Bone marrow (tissue), 2 donors: ENCODE measurements around the gene TMEM178B.
"Not testable (repeated sequence)": the region's sequence is repeated elsewhere in the genome, so short reads cannot be mapped to it uniquely, and the experiment has no call there.

Source experiments
- DNase-seq, 2 donors: peaks; one replicate each; lab custom pipeline; 2025; lab: John Stamatoyannopoulos, UW

TMEM178B gene

GRCh38 chr7:141390339-141390738, 316.5 kb downstream of the TMEM178B start:
- no peak for DNase-seq

DNA sequence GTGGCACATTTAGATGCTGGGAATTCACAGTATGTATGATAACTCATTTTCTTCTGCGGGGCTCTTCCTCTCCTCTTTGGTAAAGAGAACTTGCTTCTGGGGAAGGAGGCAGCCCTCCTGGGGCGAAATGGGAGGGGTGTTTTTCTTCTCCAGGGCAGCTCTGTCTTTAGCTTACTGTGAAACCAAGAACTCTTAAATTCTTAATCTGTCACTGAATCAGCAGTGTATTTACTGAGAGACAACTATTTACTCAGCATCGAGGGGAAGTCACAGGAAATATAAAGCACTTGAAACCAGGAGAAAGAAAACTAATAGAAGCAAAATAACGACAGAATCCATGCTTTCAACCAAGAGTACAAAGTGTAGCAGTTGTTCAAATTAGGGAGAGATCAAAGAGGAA, 319.2 kb downstream of the TMEM178B start:
- DNase-seq, result no peak

- DNase-seq, result no peak
Measured at GRCh38 chr7:141397236-141398163, 323.6 kb downstream of the TMEM178B start.

GRCh38 chr7:141400356-141400755, 326.5 kb downstream of the TMEM178B start:
- DNase-seq, result no peak

GRCh38 chr7:141402277-141402996, 328.6 kb downstream of the TMEM178B start:
- DNase-seq, result no peak

DNA sequence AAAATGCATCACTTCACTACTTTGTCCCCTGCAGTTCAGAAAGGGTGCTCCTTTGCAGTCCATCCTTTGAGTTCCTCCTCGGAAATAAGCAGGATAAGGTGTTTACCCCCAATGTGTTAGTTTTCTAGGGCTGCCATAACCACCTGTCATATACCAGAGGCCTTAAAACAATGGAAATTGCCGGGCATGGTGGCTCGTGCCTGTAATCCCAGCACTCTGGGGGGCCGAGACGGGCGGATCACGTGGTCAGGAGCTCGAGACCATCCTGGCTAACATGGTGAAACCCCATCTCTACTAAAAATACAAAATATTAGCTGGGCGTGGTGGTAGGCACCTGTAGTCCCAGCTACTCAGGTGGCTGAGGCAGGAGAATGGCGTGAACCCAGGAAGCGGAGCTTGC, 330.0 kb downstream of the TMEM178B start:
- DNase-seq, result not testable (repeated sequence)

- no peak for DNase-seq
Measured at GRCh38 chr7:141406347-141406746, 332.5 kb downstream of the TMEM178B start.

- DNase-seq, result no peak
Measured at GRCh38 chr7:141407893-141408292, 334.0 kb downstream of the TMEM178B start.

DNA sequence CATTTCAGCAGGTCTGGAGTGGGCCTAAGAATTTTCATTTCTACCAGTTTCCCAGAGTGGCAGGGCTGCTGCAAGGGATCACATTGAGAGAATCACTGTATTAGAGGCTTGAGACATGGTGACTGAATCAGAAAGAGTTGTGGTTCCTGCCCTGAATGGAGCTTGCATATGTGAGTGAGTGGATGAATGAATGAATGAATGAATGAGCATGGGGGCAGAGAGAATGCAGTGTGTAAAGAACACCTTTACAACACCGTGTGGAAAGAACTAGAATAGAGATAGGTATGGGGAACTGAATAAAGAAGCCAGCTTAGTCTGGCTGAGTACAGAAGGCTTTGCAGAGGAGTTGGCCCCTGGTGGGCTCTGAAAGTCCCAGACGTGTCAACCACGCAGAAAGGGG, 334.6 kb downstream of the TMEM178B start:
- DNase-seq, result no peak

- no peak for DNase-seq
Measured at GRCh38 chr7:141409219-141409618, 335.4 kb downstream of the TMEM178B start.

DNA sequence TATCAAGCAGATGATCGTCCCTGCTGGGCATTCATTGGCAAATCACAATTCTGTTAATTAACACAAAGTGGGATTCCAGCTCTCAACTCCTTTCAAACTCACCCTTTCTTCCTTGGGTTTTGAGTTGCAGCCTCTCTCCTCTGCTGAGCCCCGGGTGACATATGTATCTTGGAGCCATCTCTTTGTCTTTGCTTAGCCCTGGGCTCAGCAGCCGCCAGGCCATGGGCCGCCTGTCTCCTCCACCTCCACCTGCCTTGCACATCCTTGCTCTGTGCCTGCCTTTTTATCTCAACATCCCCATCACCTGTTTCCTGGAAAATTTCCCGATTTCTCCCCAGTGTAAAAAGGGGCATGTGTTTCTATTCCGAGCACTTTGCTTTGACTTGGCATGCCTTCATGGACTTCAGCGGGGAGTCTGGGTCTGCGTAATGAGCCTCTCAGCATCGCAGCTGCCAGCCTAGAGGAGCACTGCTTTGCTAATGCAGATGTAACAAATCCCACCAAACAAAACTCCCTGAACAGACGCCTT, 336.0 kb downstream of the TMEM178B start:
- DNase-seq, result no peak

DNA sequence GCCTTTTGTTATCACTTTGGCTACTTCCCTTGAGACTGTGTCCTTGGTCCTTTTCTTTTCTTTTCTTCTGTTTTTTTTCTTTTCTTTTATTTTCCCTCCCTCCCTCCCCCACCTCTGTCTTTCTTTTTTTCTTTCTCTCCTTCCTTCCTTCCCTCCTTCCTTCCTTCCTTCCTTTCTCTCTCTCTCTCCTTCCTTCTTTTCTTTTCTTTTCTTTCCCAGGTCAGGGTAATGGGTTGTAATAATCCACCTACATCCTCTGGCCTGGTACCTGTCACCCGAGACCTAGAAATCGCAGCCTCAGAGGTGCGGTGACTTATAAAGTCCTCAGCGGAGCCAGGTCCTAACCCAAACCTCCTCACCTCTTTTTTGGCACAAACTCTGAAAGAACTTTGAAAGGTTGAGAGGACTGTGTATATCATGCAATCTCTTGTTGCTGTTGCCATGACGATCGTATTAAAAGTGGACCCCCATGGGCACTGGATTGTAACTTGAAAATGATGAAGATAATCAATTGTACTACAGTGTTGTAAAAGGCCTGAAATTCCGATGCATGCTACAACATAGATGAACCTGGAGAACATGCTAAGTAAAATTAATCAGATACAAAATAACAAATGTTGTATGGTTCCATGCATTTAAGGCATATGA, 336.6 kb downstream of the TMEM178B start:
- no peak for DNase-seq

DNA sequence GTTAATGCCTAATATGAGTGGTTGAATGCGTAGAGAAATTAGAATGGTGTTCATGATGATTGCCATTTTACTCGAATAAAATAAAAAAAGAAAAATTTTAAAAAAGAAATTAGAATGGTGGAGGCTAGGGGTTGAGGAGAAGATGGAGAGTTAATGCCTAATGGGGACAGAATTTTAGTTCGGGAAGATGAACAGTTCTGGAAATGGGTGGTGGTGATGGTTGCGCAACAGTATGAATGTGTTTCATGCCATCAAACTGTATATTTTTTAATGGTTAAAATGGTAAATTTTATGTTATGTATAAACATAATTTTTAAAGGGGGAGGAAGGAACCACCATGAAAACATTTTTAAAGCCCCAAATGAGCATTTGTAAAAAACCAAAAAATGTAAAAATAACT, 337.3 kb downstream of the TMEM178B start:
- no peak for DNase-seq

DNA sequence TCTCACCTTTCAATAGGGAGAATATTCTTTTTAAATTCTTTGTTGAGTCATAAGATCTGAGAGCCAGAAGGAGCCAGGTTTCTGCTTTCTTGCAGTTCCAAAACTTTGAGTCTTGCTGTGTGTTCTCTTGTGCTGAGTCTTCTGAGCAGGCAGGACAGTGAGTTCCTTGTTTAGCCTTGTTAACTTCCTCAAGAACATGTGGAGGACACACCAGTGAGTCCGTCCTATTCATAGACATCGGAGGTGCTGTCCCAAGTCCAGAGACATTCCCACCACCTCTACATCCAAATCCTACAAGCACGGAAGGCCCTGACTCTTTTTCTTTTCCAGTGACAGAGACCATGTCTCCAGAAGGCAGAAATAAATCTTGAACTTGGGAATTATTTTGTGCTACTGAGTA, 342.1 kb downstream of the TMEM178B start:
- no peak for DNase-seq

DNA sequence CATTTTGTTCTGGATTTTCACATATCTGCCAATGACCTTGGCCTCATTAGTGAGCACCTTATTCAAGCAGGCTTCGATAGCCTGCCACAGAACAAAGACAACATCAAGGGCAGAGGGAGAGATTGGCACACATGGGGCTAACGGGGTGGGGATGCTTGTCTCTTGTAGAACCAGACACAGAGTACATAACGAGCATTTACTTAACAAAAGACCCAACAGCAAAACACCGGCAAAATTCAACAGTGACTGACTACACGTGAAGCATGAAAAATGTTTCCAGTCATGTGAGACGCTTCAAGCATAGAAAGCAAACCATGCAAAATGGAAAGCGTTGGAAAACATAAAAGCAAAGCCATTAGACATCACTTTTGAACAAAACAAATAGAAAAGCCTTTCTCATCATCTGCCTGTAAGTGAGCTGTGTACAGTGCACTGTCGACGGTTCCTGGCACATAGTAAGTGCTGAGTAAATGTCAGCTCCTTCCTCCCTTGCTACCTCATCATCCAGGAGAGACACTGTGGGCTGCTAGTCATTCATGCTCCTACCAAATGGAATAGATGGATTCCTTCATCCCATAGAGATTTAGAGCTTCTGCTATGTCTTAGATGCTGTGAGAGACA, 342.9 kb downstream of the TMEM178B start:
- DNase-seq, result no peak

DNA sequence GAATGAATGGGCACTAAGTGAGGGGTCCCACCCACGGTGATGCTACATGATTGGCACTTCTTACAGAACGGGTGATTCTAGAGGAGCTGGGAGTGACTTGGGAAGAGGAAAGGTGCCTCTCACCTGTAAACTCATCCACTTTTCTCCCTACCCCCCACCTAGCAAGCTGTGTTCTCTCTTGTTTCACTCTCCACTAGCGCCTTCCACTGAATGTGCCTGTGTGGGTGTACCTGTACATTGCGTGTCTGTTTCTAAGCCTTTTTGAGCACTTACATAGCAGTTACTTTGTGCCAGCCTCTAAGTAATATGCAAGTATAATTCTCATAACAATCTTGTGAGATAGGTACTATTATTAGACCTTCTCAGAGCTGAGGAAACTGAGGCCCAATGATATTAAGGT, 343.6 kb downstream of the TMEM178B start:
- DNase-seq, result no peak

GRCh38 chr7:141418066-141418465, 344.2 kb downstream of the TMEM178B start:
- no peak for DNase-seq

- no peak for DNase-seq
Measured at GRCh38 chr7:141421306-141421705, 347.4 kb downstream of the TMEM178B start.

DNA sequence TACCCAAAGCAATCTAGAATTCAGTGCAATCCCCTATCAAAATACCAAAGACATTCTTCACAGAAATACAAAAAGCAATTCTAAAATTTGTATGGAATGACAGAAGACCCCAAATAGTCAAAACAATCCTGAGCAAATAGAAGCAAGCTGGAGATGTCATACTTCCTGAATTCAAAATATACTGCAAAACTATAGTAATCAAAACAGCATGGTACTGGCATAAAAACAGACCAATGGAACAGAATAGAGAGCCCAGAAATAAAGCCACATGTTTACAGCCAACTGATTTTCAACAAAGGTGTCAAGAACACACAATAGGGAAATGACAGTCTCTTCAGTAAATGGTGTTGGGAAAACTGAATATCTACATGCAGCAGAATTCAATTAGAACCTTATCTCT, 353.3 kb downstream of the TMEM178B start:
- DNase-seq, result no peak

DNA sequence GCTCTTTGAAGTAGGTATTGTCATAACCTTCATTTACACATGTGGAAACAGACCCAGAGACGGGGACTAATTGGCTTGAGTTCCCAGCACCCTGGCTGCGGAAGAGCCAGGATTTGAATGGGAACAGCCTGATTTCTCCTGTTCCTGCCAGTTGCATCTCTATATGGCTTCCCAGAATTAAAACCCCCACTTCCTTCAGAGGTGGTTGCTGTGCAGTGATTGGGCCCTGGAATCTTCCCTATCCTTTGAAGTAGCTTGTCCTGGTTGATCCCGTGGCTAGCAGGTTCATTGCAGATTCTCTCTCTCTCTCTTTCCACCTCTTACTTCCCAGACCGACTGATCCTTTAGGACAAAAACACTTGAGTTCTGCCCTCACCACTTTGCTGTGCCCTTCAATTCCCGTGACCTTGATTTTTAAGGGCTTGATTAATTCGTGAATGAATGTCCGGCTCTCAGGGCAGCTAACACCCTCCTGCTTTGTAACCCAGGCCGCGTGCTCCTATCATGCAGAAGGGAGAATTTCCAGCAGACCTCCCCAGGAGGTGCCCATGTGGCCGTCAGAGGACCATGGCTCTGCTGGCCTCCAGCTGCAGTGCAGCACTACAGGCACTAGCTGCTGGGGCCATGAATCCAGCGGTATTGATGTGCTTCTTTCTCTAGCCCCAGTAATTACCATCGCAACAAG, 356.7 kb downstream of the TMEM178B start:
- DNase-seq, result no peak

GRCh38 chr7:141431140-141431479, 357.2 kb downstream of the TMEM178B start:
- DNase-seq, result no peak

DNA sequence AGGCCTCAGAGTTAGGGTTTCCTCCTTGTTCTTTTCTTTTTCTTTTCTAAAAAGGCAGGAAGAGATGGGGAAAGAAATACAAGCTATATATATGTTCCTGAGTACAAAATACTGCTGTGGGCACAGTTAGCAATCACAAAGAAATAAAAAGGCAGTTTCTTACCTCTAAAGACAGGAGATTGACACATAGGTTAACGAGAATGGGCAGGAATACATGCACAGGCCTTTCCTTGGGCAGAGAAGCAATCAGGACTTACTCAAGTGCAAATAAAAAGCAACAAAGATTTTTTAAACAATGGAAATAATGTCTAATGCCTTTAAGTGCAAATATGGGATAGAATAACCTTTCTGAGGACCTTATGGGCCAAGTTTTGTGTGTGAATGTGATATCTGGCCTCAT, 357.8 kb downstream of the TMEM178B start:
- no peak for DNase-seq
